ENCODE measurements around the gene ADAMTS16.

ADAMTS16 gene

GRCh38 chr5:5287419-5287818 is 147.3 kb downstream of the ADAMTS16 start:
- no peak for DNase-seq (ENCODE audit: low read depth in 2 of 2)

- no peak for DNase-seq (ENCODE audit: low read depth in 2 of 2)
Measured at GRCh38 chr5:5288201-5288600, 148.1 kb downstream of the ADAMTS16 start.

- DNase-seq (ENCODE audit: low read depth in 2 of 2): no peak
Measured at GRCh38 chr5:5289537-5289936, 149.4 kb downstream of the ADAMTS16 start.

- DNase-seq (ENCODE audit: low read depth in 2 of 2): no peak
Measured at GRCh38 chr5:5290674-5291334, 150.7 kb downstream of the ADAMTS16 start.

- no peak for DNase-seq (ENCODE audit: low read depth in 2 of 2)
Measured at GRCh38 chr5:5291357-5291756, 151.2 kb downstream of the ADAMTS16 start.

GRCh38 chr5:5293029-5293428 is 152.9 kb downstream of the ADAMTS16 start:
- DNase-seq (ENCODE audit: low read depth in 2 of 2): no peak

- DNase-seq (ENCODE audit: low read depth in 2 of 2): no peak
Measured at GRCh38 chr5:5294429-5294828, 154.3 kb downstream of the ADAMTS16 start.

- no peak for DNase-seq (ENCODE audit: low read depth in 2 of 2)
Measured at GRCh38 chr5:5295351-5295750, 155.2 kb downstream of the ADAMTS16 start.

- no peak for DNase-seq (ENCODE audit: low read depth in 2 of 2)
Measured at GRCh38 chr5:5296051-5296450, 155.9 kb downstream of the ADAMTS16 start.

- DNase-seq (ENCODE audit: low read depth in 2 of 2): no peak
Measured at GRCh38 chr5:5297432-5298067, 157.4 kb downstream of the ADAMTS16 start.

- DNase-seq (ENCODE audit: low read depth in 2 of 2): no peak
Measured at GRCh38 chr5:5298068-5298633, 158.0 kb downstream of the ADAMTS16 start.

- no peak for DNase-seq (ENCODE audit: low read depth in 2 of 2)
Measured at GRCh38 chr5:5298841-5299541, 158.9 kb downstream of the ADAMTS16 start.

GRCh38 chr5:5301176-5301575 is 161.0 kb downstream of the ADAMTS16 start:
- DNase-seq (ENCODE audit: low read depth in 2 of 2): no peak

GRCh38 chr5:5302201-5302600 is 162.1 kb downstream of the ADAMTS16 start:
- DNase-seq (ENCODE audit: low read depth in 2 of 2): no peak

GRCh38 chr5:5303242-5303641 is 163.1 kb downstream of the ADAMTS16 start:
- DNase-seq (ENCODE audit: low read depth in 2 of 2): no peak

- no peak for DNase-seq (ENCODE audit: low read depth in 2 of 2)
Measured at GRCh38 chr5:5304361-5305020, 164.4 kb downstream of the ADAMTS16 start.

- DNase-seq (ENCODE audit: low read depth in 2 of 2): no peak
Measured at GRCh38 chr5:5306696-5307095, 166.6 kb downstream of the ADAMTS16 start.

GRCh38 chr5:5308319-5308718 is 168.2 kb downstream of the ADAMTS16 start:
- DNase-seq (ENCODE audit: low read depth in 2 of 2): no peak

- DNase-seq (ENCODE audit: low read depth in 2 of 2): no peak
Measured at GRCh38 chr5:5309645-5310044, 169.5 kb downstream of the ADAMTS16 start.

GRCh38 chr5:5313101-5313635 is 173.0 kb downstream of the ADAMTS16 start:
- DNase-seq (ENCODE audit: low read depth in 2 of 2): no peak

- no peak for DNase-seq (ENCODE audit: low read depth in 2 of 2)
Measured at GRCh38 chr5:5314166-5314565, 174.0 kb downstream of the ADAMTS16 start.

GRCh38 chr5:5314626-5315025 is 174.5 kb downstream of the ADAMTS16 start:
- DNase-seq (ENCODE audit: low read depth in 2 of 2): no peak

Data from stimulated activated CD8-positive, alpha-beta memory T cell treated with anti-CD3 and anti-CD28 coated beads, Interleukin-7, amount 100 ng/mL, for 1 hour (primary cell).